NCI-H446 treated with DMSO at 0.1 percent for 48 hours (cell line): Measurements from ENCODE around the gene NFKBIB.
"Not testable (repeated sequence)": the region's sequence is repeated elsewhere in the genome, so short reads cannot be mapped to it uniquely, and the experiment has no call there.

Experiments
- DNase-seq: peaks from one replicate; lab custom pipeline; 2025; lab: John Stamatoyannopoulos, UW

Gene NFKBIB

GRCh38 chr19:38928391-38929001, 28.7 kb downstream of the NFKBIB start:
- DNase-seq: no peak

- DNase-seq: peak; percentile 93
Observed at GRCh38 chr19:38929929-38930775, 30.4 kb downstream of the NFKBIB start, which contains the start of gene SARS2. Gene SARS2 (minus strand): TSS chr19:38930763. CDS start chr19:38930736, 27 bp downstream.

GRCh38 chr19:38930776-38931520, 31.2 kb downstream of the NFKBIB start, which contains the start of gene MRPS12:
Gene MRPS12 (plus strand): TSS chr19:38930944. CDS start chr19:38931295, 351 bp downstream.
- DNase-seq: peak; percentile 99

- no peak for DNase-seq
Observed at GRCh38 chr19:38931521-38931793, 31.7 kb downstream of the NFKBIB start.

DNA sequence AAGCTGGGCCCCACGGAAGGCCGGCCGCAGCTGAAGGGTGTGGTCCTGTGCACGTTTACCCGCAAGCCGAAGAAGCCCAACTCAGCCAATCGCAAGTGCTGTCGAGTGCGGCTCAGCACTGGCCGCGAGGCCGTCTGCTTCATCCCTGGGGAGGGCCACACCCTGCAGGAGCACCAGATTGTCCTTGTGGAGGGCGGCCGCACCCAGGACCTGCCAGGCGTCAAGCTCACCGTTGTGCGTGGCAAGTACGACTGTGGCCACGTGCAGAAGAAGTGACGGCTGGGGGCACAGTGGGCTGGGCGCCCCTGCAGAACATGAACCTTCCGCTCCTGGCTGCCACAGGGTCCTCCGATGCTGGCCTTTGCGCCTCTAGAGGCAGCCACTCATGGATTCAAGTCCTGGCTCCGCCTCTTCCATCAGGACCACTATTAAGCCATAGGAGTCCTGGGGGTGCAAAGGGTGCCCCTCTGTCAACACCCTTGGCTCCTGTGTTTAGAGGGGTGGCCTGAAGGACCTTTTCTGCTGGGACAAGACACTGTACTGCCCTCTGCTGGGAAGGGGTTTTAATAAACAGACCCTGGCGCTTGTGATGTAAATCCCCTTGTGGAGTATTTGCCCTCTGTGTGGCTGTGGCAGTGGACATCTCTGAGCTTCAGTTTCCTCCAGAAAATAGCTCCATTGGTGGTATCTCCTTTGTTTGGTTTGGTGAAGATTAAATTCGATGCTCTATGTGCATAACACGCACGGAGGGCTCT, 32.8 kb downstream of the NFKBIB start:
- no peak for DNase-seq

GRCh38 chr19:38933544-38933943, 33.8 kb downstream of the NFKBIB start:
- DNase-seq: no peak

DNA sequence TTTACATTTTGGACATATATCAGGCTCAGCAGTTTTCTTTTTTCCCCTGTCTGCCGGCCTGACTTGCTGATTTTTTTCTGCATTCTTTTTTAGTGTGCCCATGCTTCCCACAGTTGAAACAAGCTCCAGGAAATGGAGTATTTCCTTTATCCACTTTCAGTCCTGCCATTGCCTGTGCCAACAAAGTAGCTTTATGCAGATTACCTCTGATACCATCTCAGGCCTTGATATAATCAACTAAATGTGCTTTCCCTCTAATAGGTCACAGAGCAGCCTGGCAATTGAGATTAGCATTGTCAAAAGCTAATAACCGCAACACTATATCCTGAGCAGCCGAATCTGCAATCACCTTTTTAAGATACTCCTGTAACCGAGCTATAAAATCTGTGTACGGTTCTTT, 40.2 kb downstream of the NFKBIB start:
- no peak for DNase-seq

GRCh38 chr19:38941466-38941865, 41.7 kb downstream of the NFKBIB start:
- DNase-seq: not testable (repeated sequence)

DNA sequence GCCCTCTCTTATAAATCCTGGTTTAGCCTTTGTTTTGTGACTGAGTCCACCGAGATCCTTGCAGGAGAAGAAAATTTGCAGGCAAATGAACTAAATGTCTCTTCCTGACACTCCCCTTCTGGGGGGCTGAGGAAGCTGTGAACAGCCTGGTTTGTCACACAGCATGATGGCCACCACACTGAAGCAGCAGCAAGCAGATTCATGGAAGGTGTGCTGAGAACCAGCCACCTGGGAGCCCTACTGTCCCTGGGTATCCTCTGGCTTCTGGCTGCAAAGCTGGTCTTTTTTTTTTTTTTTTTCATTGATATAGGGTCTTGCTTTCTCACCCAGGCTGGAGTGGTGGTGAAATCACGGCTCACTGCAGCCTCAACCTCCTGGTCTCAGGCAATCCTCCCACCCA, 42.2 kb downstream of the NFKBIB start:
- no peak for DNase-seq

DNA sequence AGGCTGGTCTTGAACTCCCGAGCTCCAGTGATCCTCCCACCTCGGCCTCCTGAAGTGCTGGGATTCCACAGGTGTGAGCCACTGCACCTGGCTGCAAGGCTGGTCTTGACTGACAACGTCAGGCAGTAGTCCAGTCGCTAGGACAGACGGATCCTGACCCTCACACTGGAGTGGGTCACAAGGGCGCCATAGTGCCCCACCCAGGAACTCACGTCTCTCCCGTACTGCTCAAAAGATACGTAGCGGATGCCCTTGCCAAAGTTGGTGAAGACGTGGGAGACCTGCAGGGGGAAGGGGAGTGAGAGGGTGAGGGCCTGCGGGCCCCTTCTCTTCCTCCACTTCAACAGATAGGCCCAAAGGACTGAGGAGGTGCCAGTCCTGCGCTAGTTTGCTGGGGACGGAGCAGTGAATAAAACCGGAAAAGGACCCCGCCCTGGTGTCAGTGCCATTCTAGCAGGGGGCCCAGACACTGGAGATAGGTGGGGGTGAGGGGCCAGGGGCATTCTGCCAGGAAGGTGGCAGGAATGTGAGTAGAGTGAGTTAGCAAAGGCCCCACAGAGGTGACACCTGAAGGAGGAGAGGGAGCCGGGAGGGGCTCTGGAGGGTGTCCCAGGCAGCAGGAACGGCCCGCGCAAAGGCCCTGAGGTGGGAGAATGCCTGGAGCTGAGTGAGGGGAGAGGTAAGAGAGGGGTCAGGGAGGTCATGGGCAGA, 42.9 kb downstream of the NFKBIB start:
- DNase-seq: no peak

GRCh38 chr19:38944981-38945506, 45.3 kb downstream of the NFKBIB start:
- DNase-seq: no peak

DNA sequence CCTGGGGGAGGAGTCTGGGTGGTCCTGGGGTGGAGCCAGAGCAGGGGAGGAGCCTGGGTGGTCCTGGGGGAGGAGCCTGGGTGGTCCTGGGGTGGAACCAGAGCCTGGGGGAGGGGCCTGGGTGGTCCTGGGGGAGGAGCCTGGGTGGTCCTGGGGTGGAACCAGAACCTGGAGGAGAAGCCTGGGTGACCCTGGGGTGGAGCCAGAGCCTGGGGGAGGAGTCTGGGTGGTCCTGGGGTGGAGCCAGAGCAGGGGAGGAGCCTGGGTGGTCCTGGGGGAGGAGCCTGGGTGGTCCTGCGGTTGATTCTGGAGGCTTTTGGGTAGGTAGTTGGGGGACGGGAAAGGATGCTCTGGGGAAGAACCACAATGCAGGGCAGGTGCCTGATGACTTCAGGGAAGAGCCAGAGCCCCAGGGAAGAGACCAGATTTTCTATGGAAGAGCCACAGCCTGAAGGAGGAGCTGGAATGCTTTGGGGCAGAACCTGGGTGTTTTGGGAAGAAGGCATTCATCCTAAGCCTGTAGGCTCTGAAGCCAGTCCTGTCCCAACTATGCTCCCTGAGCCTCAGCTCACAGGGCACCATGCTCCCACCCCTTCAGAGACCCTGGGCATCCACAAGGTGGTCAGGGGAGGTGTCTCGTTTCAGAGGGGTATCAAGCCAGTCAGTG, 45.9 kb downstream of the NFKBIB start:
- no peak for DNase-seq

DNA sequence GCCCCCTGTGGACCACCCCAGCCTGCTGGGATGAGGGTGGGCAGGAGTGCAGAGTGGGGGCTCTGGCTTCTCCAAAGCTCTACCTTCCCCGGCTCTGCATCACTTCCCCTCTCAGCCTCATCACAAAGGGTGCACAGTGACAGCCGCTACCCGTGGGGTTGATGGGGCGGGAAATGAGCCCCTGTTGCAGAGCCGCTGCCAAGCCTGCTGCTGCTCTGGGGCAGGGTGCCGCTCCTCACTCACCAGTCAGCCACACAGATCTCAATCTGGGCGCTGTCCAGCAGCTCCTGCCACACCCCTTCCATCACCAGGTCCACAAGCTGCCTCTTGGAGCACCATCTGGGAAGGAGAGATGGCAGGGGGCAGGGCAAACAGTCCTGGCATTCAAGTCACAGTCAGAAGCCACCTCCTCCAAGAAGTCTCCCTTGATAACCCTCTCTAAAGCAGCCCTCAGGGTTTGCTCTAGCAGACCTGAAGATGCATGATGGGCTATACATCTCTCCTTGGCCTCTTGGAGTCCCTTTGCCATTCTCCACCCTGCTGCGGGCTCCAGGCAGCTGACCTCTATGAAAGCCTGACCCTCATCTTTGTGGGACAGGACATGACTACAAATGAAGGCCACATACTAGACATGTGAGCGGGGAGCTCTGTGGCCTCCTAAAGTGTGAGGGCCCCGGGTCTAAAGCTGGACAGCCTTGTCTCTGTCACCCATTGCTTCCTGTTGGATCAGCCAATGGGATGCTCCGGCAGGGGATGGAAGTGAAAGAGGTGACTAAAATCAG, 46.7 kb downstream of the NFKBIB start:
- DNase-seq: no peak

- no peak for DNase-seq
Observed at GRCh38 chr19:38949580-38950367, 50.0 kb downstream of the NFKBIB start.

- DNase-seq: no peak
Observed at GRCh38 chr19:38951187-38951586, 51.4 kb downstream of the NFKBIB start.

DNA sequence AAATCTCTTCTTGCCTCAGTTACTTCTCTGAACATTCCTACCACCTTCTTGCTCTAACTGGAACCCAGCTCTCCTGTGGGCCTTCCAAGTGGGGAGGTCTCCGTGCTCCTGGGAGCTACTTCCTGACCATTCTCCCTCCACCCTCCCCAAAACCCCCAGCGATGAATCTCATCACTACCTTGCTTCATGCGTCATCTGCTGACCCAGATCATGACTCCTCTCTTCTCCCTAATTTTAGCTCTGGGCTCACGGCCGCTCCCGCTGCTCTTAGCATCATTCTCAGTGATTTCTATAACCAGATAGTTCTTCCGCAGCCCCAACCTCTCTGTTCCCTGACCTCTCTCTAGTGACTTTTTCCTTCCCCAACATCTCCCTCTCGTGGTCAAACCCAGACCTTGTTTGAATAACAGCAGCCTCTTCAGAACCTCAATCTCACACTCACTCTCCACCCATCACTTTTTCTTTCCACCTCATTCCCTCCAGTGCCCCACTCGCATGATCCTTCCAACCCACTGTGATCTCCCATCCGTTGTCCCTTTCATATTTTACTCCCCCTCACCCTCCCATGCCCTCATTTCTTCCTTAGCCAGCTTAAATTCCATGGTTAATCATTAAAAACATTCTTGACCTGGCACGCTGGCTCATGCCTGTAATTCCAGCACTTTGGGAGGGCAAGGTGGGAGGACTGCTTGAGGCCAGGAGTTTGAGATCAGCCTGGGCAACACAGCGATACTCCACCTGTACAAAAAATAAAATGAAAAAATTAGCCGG, 52.8 kb downstream of the NFKBIB start:
- DNase-seq: peak; percentile 9

GRCh38 chr19:38953677-38954076, 53.9 kb downstream of the NFKBIB start:
- no peak for DNase-seq

- DNase-seq: no peak
Observed at GRCh38 chr19:38956264-38956663, 56.5 kb downstream of the NFKBIB start.
